SK-N-SH treated with all-trans-retinoic acid at 6 μM for 48 hours (cell line): ENCODE results near the gene ATRN.

Experiments used
- ARNTL ChIP-seq: fragments of 450-650 bp; formaldehyde crosslinking; IDR thresholded peaks from 2 replicates; pipeline ENCODE4 v1.5.0; 2020; ENCODE audit warnings: low read depth, mild to moderate bottlenecking, moderate library complexity, borderline replicate concordance
- BACH2 ChIP-seq: fragments of 250-450 bp; sonication (Bioruptor Pico); IDR thresholded peaks from 2 replicates; pipeline ENCODE4 v1.9.0; 2021; ENCODE audit warnings: mild to moderate bottlenecking, borderline replicate concordance
- CREB5 ChIP-seq: fragments of 250-450 bp; sonication (Bioruptor Pico); IDR thresholded peaks from 2 replicates; pipeline ENCODE4 v1.5.1; 2020; ENCODE audit warnings: low read depth, mild to moderate bottlenecking, moderate library complexity
- CSDC2 ChIP-seq: fragments of 250-450 bp; sonication (Bioruptor Pico); IDR thresholded peaks from 2 replicates; pipeline ENCODE4 v1.5.0; 2020; ENCODE audit warnings: mild to moderate bottlenecking, moderate library complexity
- CSRNP3 ChIP-seq: fragments of 250-450 bp; sonication (Bioruptor Pico); IDR thresholded peaks from 2 replicates; pipeline ENCODE4 v1.5.1; 2021; ENCODE audit warnings: mild to moderate bottlenecking, moderate library complexity
- ESRRG ChIP-seq: fragments of 250-450 bp; sonication (Bioruptor Pico); IDR thresholded peaks from 2 replicates; pipeline ENCODE4 v1.6.1; 2021; ENCODE audit warnings: mild to moderate bottlenecking
- PPARA ChIP-seq: fragments of 250-450 bp; sonication (Bioruptor Pico); IDR thresholded peaks from 2 replicates; pipeline ENCODE4 v1.5.0; 2020; ENCODE audit warnings: mild to moderate bottlenecking, borderline replicate concordance
- TCF4 ChIP-seq: fragments of 250-450 bp; sonication (Bioruptor Pico); IDR thresholded peaks from 2 replicates; pipeline ENCODE4 v1.8.0; 2021; ENCODE audit warnings: mild to moderate bottlenecking, moderate library complexity, borderline replicate concordance
- TSHZ2 ChIP-seq: fragments of 250-450 bp; sonication (Bioruptor Pico); IDR thresholded peaks from 2 replicates; pipeline ENCODE4 v1.5.0; 2020; ENCODE audit warnings: mild to moderate bottlenecking, moderate library complexity
- ZC3H10 ChIP-seq: fragments of 250-450 bp; sonication (Bioruptor Pico); IDR thresholded peaks from 2 replicates; pipeline ENCODE4 v1.5.1; 2021; ENCODE audit warnings: mild to moderate bottlenecking, moderate library complexity
- ZFP3 ChIP-seq: fragments of 250-450 bp; sonication (Bioruptor Pico); IDR thresholded peaks from 2 replicates; pipeline ENCODE4 v1.5.0; 2020; ENCODE audit warnings: mild to moderate bottlenecking, moderate library complexity
- ZFP30 ChIP-seq: fragments of 450-650 bp; formaldehyde crosslinking; IDR thresholded peaks from 2 replicates; pipeline ENCODE4 v1.5.0; 2022; ENCODE audit warnings: mild to moderate bottlenecking, moderate library complexity
- ZNF565 ChIP-seq: fragments of 450-650 bp; formaldehyde crosslinking; conservative IDR thresholded peaks from 2 replicates; pipeline ENCODE4 v1.5.0; 2020; ENCODE audit warnings: low read depth, mild to moderate bottlenecking, moderate library complexity

- TF ChIP-seq TCF4 (CRISPR knock-in tag) (no peak), CSRNP3 (CRISPR knock-in tag) (no peak), BACH2 (CRISPR knock-in tag) (no peak), ZFP30 (CRISPR knock-in tag) (no peak), CREB5 (CRISPR knock-in tag) (no peak), ZC3H10 (CRISPR knock-in tag) (no peak), CSDC2 (no peak), TSHZ2 (CRISPR knock-in tag) (no peak), PPARA (CRISPR knock-in tag) (no peak), ZFP3 (no peak), ZNF565 (CRISPR knock-in tag) (no peak), ARNTL (no peak), ESRRG (CRISPR knock-in tag) (no peak)
Observed at GRCh38 chr20:3661060-3661813, 190.4 kb downstream of the ATRN start.
